ENCODE measurements around the gene SLC36A3. TPM values are rescaled to one million over a fixed set of nuclear protein-coding genes. Genes with fewer than 3 reads are reported as not detected.

The SLC36A3 gene
- total and polyA plus RNA-seq, 2 of the 4 experiments (the other 2 are of a cell fraction) = not detected

GRCh38 chr5:151318850-151319732 lies 15.5 kb upstream of the SLC36A3 start:
- Histone ChIP-seq H4K5ac (ENCODE audit: low read depth, low read length) (no peak overlapping the region), H3K18ac (ENCODE audit: low read depth, low read length) (no peak overlapping the region), H4K8ac (ENCODE audit: low read depth in 2 of 2, low read length in 2 of 2) (no peak overlapping the region), H3K27ac (ENCODE audit: insufficient read depth, low read length) (no peak overlapping the region), H2BK15ac (ENCODE audit: low read depth, low read length) (no peak overlapping the region), H3K36me3 (ENCODE audit: control insufficient read depth, insufficient read depth, low read length) (no peaks in the 10 kb centered on the region), H2BK5ac (ENCODE audit: low read depth, low read length, poor library complexity, severe bottlenecking) (no peak overlapping the region), H4K20me1 (ENCODE audit: insufficient read depth, low read length) (no peaks in the 10 kb centered on the region), H2BK120ac (ENCODE audit: low read depth, low read length) (no peak overlapping the region), H2AFZ (replicated peaks; ENCODE audit: low read length, poor library complexity) (peak overlapping the region; percentile 32), H3K9me3 (ENCODE audit: control insufficient read depth, insufficient read depth, low read length) (no peaks in the 10 kb centered on the region), H3K23ac (ENCODE audit: low read depth, low read length) (no peak overlapping the region), H3K9ac (ENCODE audit: low read depth, low read length) (no peak overlapping the region), H2AK9ac (replicated peaks; ENCODE audit: low read depth, low read length, poor library complexity) (no peak overlapping the region), H3K4me3 (ENCODE audit: insufficient read depth, low read depth, low read length) (no peak overlapping the region), H3K4me1 (ENCODE audit: control insufficient read depth, insufficient read depth, low read length) (no peaks in the 10 kb centered on the region), H3K4ac (ENCODE audit: low read depth, low read length) (no peak overlapping the region), H3K4me2 (ENCODE audit: low read depth, low read length) (no peak overlapping the region), H4K91ac (ENCODE audit: insufficient read depth, low read depth, low read length) (no peak overlapping the region), H3K79me1 (ENCODE audit: low read depth in 1 of 2, low read length in 2 of 2) (no peaks in the 10 kb centered on the region), H3K14ac (replicated peaks; ENCODE audit: low read depth, low read length) (no peak overlapping the region), H3K27me3 (ENCODE audit: control insufficient read depth, insufficient read depth, low read length) (peaks cover 2% of the 10 kb centered on the region; the same call in 1 of the 2 replicates), H3K56ac (ENCODE audit: extremely low read depth, insufficient read depth, low read length) (no peak overlapping the region), H3K9me1 (ENCODE audit: insufficient read depth, low read length) (no peaks in the 10 kb centered on the region), H2AK5ac (ENCODE audit: low read depth, low read length) (no peak overlapping the region), H2BK20ac (ENCODE audit: low read depth, low read length) (no peak overlapping the region)
- WGBS, 2 experiments (ENCODE audit: extremely low coverage in 2 of 2, insufficient read length in 1 of 2) = no CpG with 5 or more reads among the region's 2 CpGs
- ChIA-PET POLR2A (ENCODE audit: unreplicated experiment) (interaction anchor here (0.6 kb wide), 1 partner anchor 44 kb away, joined by 3 read pairs; no protein-coding TSS in a partner anchor), CTCF (interaction anchor here (1.0 to 1.4 kb wide), 3 partner anchors 193 to 333 kb away, joined by 3 to 6 read pairs (median 5); no protein-coding TSS in a partner anchor)
- dilution Hi-C loops (cut with HindIII; ENCODE audit: low sequenced_read_pairs, unreplicated experiment) = no loop called here
- in situ Hi-C loops (cut with MboI; ENCODE audit: low sequenced_read_pairs) = no loop called here
- intact Hi-C loops (cut with micrococcal nuclease) = loop anchor here (1.0 to 5.0 kb wide), 4 partner anchors 178 to 423 kb away; no protein-coding TSS in a partner anchor
- DNase-seq (peak; percentile 2), ATAC-seq (ENCODE audit: low read depth) (peak; percentile 74)
- TF ChIP-seq USF2 (IDR thresholded peaks at IDR 0.05; ENCODE audit: low read depth, low read length) (no peak), SMC3 (IDR thresholded peaks at IDR 0.05; ENCODE audit: low read depth, low read length) (no peak), RFX5 (IDR thresholded peaks at IDR 0.05; ENCODE audit: low read depth, low read length) (no peak), MXI1 (IDR thresholded peaks at IDR 0.05; ENCODE audit: borderline replicate concordance, low read depth, low read length) (no peak), RCOR1 (IDR thresholded peaks at IDR 0.05; ENCODE audit: insufficient replicate concordance, low read length) (no peak), NFE2L2 (IDR thresholded peaks at IDR 0.05; ENCODE audit: low read depth, low read length) (no peak), CHD1 (IDR thresholded peaks at IDR 0.05; ENCODE audit: low read depth, low read length) (no peak), MAFK (IDR thresholded peaks at IDR 0.05; ENCODE audit: low read depth, low read length) (no peak), POLR2A (IDR thresholded peaks at IDR 0.05; ENCODE audit: low read depth, low read length) (no peak)
- BruUV-seq (replicated peaks) = no TSS peak

Measured in IMR-90 (cell line).